Neural crest cell (in vitro differentiated cells): ENCODE data around the gene INHBB. TPM values are rescaled to one million over a fixed set of nuclear protein-coding genes. Genes with fewer than 3 reads are reported as not detected.

Experiments used
- DNase-seq: peaks from one replicate; pipeline ENCODE4 v3.0.0; 2021; ENCODE audit warnings: low read depth, mixed read lengths, low spot score
- H3K27ac Mint-ChIP-seq: one replicate; pipeline ENCODE4 v1.8.0; 2021; ENCODE audit warnings: mild to moderate bottlenecking, mixed read lengths; ENCODE audit not compliant: unreplicated experiment
- H3K27me3 Mint-ChIP-seq: 2 replicates; pipeline ENCODE4 v1.8.0; 2021; ENCODE audit warnings: low read depth, mild to moderate bottlenecking, mixed read lengths
- H3K36me3 Mint-ChIP-seq: 2 replicates; pipeline ENCODE4 v1.8.0; 2021; ENCODE audit warnings: low read depth, mild to moderate bottlenecking, mixed read lengths
- H3K4me1 Mint-ChIP-seq: 2 replicates; pipeline ENCODE4 v1.8.0; 2021; ENCODE audit warnings: mixed read lengths
- H3K4me3 Mint-ChIP-seq: one replicate; pipeline ENCODE4 v1.8.0; 2021; ENCODE audit warnings: mild to moderate bottlenecking, mixed read lengths
- H3K9me3 Mint-ChIP-seq: 2 replicates; pipeline ENCODE4 v1.8.0; 2021; ENCODE audit warnings: mixed read lengths
- total RNA-seq: library from RNA; stranded (reverse); gene quantifications from 2 replicates; pipeline ENCODE4 v1.2.1, GENCODE V29; 2021
- TF ChIP-seq, protein P1 (sequence below): fragments of 200-600 bp; sonication (generic); conservative IDR thresholded peaks from 2 replicates; pipeline ENCODE4 v1.5.0; 2021; ENCODE audit warnings: antibody characterized with exemption, mild to moderate bottlenecking

INHBB gene
- total RNA-seq, 1 donor from 2014 or later, result 0.49 TPM

DNA sequence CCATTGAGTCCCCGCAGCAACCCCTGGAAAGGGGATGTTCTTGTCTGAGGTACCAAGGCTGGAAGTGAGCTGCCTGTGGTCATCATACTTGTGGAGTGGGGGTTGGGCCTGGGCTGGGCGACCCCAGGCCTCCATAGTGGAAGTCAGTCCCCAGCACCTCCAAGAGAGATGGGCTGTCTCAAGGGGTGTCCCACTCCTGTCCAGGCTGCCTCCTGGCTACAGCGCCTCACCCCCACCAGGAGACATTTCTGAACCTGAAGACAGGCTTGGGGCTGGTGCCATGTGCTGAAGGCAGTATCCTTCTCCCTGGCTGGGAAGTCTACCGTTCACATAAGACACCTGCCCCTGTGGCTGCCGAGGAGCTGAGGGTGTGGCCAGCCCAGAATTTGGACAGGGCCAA, 28.9 kb downstream of the INHBB start:
- Mint-ChIP-seq H3K27ac (no peak overlapping the region), H3K27me3 (peaks cover 5% of the 10 kb centered on the region), H3K36me3 (no peaks in the 10 kb centered on the region), H3K4me1 (peaks cover 4% of the 10 kb centered on the region), H3K4me3 (no peak overlapping the region), H3K9me3 (no peaks in the 10 kb centered on the region)
- TF ChIP-seq, protein P1, sequence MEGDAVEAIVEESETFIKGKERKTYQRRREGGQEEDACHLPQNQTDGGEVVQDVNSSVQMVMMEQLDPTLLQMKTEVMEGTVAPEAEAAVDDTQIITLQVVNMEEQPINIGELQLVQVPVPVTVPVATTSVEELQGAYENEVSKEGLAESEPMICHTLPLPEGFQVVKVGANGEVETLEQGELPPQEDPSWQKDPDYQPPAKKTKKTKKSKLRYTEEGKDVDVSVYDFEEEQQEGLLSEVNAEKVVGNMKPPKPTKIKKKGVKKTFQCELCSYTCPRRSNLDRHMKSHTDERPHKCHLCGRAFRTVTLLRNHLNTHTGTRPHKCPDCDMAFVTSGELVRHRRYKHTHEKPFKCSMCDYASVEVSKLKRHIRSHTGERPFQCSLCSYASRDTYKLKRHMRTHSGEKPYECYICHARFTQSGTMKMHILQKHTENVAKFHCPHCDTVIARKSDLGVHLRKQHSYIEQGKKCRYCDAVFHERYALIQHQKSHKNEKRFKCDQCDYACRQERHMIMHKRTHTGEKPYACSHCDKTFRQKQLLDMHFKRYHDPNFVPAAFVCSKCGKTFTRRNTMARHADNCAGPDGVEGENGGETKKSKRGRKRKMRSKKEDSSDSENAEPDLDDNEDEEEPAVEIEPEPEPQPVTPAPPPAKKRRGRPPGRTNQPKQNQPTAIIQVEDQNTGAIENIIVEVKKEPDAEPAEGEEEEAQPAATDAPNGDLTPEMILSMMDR, result no peak
- DNase-seq, result no peak

DNA sequence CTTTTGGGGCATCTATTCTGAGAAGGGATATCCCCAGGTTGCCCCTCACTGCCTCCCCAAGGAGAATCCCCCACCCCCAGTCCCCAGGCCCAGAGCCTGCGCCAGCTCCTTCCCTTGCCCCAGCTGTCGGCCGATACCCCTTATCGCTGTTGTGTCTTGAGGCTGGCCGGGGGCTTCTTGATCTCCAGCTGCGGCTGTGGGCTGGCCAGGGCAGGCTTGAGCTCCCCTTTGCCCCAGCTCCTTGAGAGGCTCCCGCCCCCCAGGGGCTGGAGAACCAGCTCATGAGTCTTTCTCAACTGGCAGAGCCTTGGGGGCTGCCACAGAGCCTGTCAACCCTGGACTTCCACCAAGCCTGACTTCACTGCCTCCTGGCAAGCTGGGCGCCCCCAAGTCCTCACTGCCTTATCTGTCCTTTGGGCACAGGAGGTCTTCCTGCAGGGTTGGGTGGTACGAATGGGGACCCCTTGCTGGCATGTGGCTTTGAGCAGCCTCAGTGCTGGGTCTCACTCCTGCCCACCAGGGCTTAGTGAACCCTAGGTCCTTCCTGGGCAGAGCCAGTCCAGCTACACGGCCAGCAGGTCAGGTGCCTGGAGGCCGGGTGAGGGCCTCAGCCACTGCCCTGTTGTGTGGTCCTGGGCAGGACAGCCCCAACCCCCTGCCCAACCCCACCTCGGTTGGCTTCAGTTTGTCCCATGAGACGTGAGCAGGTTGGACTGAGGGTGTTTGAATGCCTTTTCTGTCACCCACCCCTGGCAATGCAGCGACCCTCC, 29.5 kb downstream of the INHBB start:
- Mint-ChIP-seq H3K27me3 (peaks cover 5% of the 10 kb centered on the region), H3K36me3 (no peaks in the 10 kb centered on the region), H3K9me3 (no peaks in the 10 kb centered on the region), H3K4me1 (peaks cover 4% of the 10 kb centered on the region), H3K4me3 (no peak overlapping the region), H3K27ac (no peak overlapping the region)
- TF ChIP-seq, protein P1, result no peak
- DNase-seq, result no peak

DNA sequence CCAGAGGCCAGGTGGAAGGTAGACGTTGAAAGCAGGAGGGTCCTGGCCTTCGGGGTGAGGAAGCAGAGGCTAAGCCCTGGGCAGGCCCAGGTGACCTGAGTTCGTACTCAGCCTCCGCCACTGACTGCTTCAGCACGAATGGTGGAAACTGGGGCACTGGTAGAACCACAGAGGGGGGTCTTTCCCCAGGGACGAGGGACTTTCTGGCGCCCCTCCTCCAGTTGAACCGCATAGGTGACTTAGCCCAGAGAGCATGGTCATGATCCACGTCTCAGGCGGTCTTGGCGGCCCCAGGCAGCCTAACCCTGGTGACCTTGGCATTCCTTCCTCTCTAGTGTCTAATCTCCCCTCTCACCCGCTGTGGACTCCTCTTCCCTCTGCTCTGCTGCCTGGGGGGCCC, 30.2 kb downstream of the INHBB start:
- no peak overlapping the region for H3K27ac Mint-ChIP-seq
- DNase-seq, result no peak
- H3K9me3 Mint-ChIP-seq, result no peaks in the 10 kb centered on the region
- H3K4me1 Mint-ChIP-seq, result peaks cover 4% of the 10 kb centered on the region
- TF ChIP-seq, protein P1, result no peak
- no peaks in the 10 kb centered on the region for H3K36me3 Mint-ChIP-seq
- H3K27me3 Mint-ChIP-seq, result peaks cover 5% of the 10 kb centered on the region
- no peak overlapping the region for H3K4me3 Mint-ChIP-seq

DNA sequence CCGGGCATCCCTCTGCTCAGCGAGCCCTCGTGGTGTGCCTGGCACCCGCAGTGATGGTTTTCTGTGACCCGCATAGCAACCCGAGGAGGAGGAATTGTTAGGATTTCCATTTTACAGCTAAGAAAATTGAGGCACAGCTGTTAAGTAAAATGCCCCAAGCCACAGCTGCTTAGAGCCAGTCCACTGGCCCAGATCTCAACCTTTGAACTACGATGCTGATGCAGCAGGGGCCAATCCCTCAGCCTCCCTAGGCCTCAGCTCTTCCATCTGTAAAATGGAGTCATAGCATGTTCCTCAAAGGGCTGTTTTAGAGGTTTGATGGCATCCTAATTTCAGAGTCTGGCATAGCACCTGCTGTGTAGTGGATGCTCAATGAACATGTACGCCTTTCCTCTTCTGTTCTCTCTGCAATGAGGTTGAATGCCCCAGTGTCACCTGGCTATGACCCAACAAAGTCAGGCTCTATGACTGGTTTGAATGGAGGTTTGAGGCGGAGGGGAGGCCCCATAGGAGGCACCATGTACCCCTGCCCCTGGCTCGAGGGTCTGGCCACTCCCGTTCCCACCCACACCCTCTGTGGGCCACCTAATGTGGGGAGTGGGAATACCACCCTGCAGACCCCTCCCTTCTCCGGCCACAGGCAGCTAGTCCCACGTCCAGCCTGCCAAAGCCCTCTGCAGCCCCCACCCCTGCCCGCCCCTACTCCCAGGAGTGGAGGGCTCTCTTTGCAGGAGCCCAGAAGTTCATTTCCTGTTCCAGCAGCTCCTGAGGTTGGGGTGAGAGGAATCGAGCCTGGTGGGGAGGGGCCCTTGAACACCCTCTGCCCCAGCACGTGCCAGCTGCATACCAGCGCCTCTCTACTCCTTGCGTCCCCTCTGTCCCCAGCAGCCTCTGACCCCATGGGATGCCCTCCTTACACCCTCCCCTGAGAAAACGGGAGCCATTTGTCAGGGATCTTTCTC, 31.0 kb downstream of the INHBB start:
- H3K27me3 Mint-ChIP-seq, result peaks cover 5% of the 10 kb centered on the region
- no peak overlapping the region for H3K27ac Mint-ChIP-seq
- H3K4me3 Mint-ChIP-seq, result no peak overlapping the region
- TF ChIP-seq, protein P1, result no peak
- H3K36me3 Mint-ChIP-seq, result no peaks in the 10 kb centered on the region
- DNase-seq, result no peak
- no peaks in the 10 kb centered on the region for H3K9me3 Mint-ChIP-seq
- peaks cover 4% of the 10 kb centered on the region for H3K4me1 Mint-ChIP-seq

DNA sequence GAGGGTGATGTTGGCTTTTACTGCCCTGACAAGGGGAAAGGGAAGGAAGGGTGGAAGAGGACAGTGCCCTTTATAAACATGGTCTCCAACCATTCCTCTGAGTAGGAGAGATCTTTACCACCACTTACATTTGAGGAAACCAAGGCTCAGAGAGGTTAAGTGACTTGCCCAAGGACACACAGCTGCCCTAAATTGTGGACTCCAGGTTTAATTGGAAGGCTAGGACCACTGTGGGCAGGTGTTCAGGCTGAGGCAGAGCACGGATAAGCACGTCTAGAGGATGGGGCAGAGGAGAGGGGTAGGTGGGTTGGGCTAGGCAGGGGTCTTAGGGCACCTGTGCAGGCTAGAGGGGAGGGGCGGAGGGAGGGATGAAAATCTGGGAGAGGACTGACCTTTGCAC, 32.7 kb downstream of the INHBB start:
- Mint-ChIP-seq H3K4me3 (no peak overlapping the region), H3K4me1 (peaks cover 4% of the 10 kb centered on the region), H3K9me3 (no peaks in the 10 kb centered on the region), H3K36me3 (no peaks in the 10 kb centered on the region), H3K27me3 (peaks cover 5% of the 10 kb centered on the region), H3K27ac (no peak overlapping the region)
- DNase-seq, result no peak
- TF ChIP-seq, protein P1, result no peak
